ENCODE data around the gene SLAIN1. TPM values are rescaled to one million over a fixed set of nuclear protein-coding genes. Genes with fewer than 3 reads are reported as not detected.

The SLAIN1 gene
- total RNA-seq, 1 experiment from 2014 or later: 3.5 TPM

DNA sequence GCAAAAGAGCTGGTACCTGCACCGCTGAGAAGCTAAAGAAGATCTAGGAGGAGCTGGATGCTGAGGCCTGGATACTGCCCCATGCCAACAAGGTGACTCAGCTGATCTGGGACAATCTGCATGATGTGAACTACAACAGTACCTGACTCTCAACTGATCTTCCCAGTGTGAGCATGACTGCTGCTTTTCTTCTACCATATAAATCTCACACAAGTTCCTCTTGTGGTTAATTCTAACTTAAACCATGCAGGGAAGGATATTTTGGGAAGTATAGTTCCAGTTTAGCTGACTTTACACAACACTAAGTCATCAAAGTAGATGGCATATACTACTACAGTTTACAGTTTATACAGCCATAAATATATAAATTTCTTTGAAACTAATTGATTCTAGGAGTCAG is 91.9 kb downstream of the SLAIN1 start:
- Mint-ChIP-seq H3K27me3 (ENCODE audit: insufficient read depth, unreplicated experiment) (peaks cover 5% of the 10 kb centered on the region), H3K9me3 (ENCODE audit: unreplicated experiment) (no peaks in the 10 kb centered on the region), H3K36me3 (ENCODE audit: insufficient read depth, unreplicated experiment) (no peaks in the 10 kb centered on the region), H3K4me3 (ENCODE audit: unreplicated experiment) (no peak overlapping the region), H3K27ac (ENCODE audit: unreplicated experiment) (no peak overlapping the region), H3K4me1 (ENCODE audit: low read depth, unreplicated experiment) (no peaks in the 10 kb centered on the region)
- H3K27me3 ChIP-seq (replicated peaks; ENCODE audit: control insufficient read depth, insufficient read depth, low read length): no peaks in the 10 kb centered on the region
- no peak for DNase-seq
- intact Hi-C loops (cut with micrococcal nuclease; ENCODE audit: unreplicated experiment): no loop called here
- ChIA-PET CTCF (no interaction called here), POLR2A (no interaction called here)
- no peak overlapping the region for H3K4me3 ChIP-seq (ENCODE audit: low read depth, low read length)
- H3K4me1 ChIP-seq: no peaks in the 10 kb centered on the region
- H3K36me3 ChIP-seq (ENCODE audit: control insufficient read depth, insufficient read depth, low read length): no peaks in the 10 kb centered on the region
- no TSS peak for BruUV-seq (replicated peaks)
- H3K9me3 ChIP-seq: peaks cover 24% of the 10 kb centered on the region
- TF ChIP-seq, protein P1, sequence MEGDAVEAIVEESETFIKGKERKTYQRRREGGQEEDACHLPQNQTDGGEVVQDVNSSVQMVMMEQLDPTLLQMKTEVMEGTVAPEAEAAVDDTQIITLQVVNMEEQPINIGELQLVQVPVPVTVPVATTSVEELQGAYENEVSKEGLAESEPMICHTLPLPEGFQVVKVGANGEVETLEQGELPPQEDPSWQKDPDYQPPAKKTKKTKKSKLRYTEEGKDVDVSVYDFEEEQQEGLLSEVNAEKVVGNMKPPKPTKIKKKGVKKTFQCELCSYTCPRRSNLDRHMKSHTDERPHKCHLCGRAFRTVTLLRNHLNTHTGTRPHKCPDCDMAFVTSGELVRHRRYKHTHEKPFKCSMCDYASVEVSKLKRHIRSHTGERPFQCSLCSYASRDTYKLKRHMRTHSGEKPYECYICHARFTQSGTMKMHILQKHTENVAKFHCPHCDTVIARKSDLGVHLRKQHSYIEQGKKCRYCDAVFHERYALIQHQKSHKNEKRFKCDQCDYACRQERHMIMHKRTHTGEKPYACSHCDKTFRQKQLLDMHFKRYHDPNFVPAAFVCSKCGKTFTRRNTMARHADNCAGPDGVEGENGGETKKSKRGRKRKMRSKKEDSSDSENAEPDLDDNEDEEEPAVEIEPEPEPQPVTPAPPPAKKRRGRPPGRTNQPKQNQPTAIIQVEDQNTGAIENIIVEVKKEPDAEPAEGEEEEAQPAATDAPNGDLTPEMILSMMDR (IDR thresholded peaks at IDR 0.05; ENCODE audit: insufficient read depth in 1 of 2, low read depth in 1 of 2, low read length in 1 of 2, severe bottlenecking in 1 of 2, unreplicated experiment in 1 of 2): no peak

DNA sequence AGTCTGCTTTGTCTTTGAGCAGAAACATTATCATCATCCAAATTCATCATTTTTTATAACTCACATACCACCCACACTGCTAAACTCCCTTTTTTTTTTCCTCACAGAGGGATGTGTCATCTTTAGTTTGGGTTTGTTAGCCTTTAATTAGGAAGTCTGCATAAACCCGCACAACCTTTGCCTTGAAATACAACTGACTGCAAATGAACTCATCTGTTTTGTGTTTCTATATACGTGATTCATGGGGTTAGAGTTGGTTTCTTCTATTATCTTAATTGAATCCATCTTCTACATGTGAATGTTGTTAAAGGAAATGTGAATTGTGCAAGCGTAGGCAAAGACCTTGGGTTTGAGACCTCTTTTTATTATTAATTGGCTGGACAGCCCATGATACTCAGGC is 102.7 kb downstream of the SLAIN1 start:
- Mint-ChIP-seq H3K36me3 (ENCODE audit: insufficient read depth, unreplicated experiment) (no peaks in the 10 kb centered on the region), H3K27ac (ENCODE audit: unreplicated experiment) (no peak overlapping the region), H3K9me3 (ENCODE audit: unreplicated experiment) (peaks cover 7% of the 10 kb centered on the region), H3K27me3 (ENCODE audit: insufficient read depth, unreplicated experiment) (peaks cover 22% of the 10 kb centered on the region), H3K4me1 (ENCODE audit: low read depth, unreplicated experiment) (no peaks in the 10 kb centered on the region), H3K4me3 (ENCODE audit: unreplicated experiment) (no peak overlapping the region)
- TF ChIP-seq, protein P1 (IDR thresholded peaks at IDR 0.05; ENCODE audit: insufficient read depth in 1 of 2, low read depth in 1 of 2, low read length in 1 of 2, severe bottlenecking in 1 of 2, unreplicated experiment in 1 of 2): no peak
- ChIA-PET POLR2A (no interaction called here), CTCF (no interaction called here)
- no TSS peak for BruUV-seq (replicated peaks)
- no peaks in the 10 kb centered on the region for H3K4me1 ChIP-seq
- no peaks in the 10 kb centered on the region for H3K9me3 ChIP-seq
- H3K27me3 ChIP-seq (replicated peaks; ENCODE audit: control insufficient read depth, insufficient read depth, low read length): no peaks in the 10 kb centered on the region
- H3K4me3 ChIP-seq (ENCODE audit: low read depth, low read length): no peak overlapping the region
- no peak for DNase-seq
- intact Hi-C loops (cut with micrococcal nuclease; ENCODE audit: unreplicated experiment): no loop called here
- no peaks in the 10 kb centered on the region for H3K36me3 ChIP-seq (ENCODE audit: control insufficient read depth, insufficient read depth, low read length)

DNA sequence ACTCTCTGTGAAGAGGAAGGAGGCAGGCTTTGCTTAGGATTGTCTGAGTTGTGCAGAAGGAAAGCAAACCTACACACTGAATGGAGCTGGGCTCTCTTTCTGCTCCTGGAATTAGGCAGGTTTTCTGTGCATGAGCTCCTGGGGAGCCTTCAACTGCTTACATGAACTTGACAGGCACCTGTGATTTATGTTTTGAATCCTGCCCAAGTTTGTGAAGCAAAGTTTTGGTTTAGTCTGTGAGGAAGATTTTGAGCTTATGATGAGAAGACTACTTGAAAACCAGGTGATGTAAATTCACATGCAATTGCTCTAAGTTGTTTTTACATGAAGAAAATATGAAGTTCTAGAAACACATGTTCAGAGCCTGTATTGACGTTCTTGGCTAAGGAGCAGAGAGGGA is 109.0 kb downstream of the SLAIN1 start:
- Histone ChIP-seq H3K9me3 (no peaks in the 10 kb centered on the region), H3K4me3 (ENCODE audit: low read depth, low read length) (no peak overlapping the region), H3K36me3 (ENCODE audit: control insufficient read depth, insufficient read depth, low read length) (no peaks in the 10 kb centered on the region), H3K4me1 (peaks cover 10% of the 10 kb centered on the region), H3K27me3 (replicated peaks; ENCODE audit: control insufficient read depth, insufficient read depth, low read length) (no peaks in the 10 kb centered on the region)
- peaks cover 16% of the 10 kb centered on the region for H3K27me3 Mint-ChIP-seq (ENCODE audit: insufficient read depth, unreplicated experiment)
- no TSS peak for BruUV-seq (replicated peaks)
- ChIA-PET POLR2A (no interaction called here), CTCF (no interaction called here)
- no peak overlapping the region for H3K4me3 Mint-ChIP-seq (ENCODE audit: unreplicated experiment)
- no peaks in the 10 kb centered on the region for H3K36me3 Mint-ChIP-seq (ENCODE audit: insufficient read depth, unreplicated experiment)
- peaks cover 7% of the 10 kb centered on the region for H3K9me3 Mint-ChIP-seq (ENCODE audit: unreplicated experiment)
- H3K4me1 Mint-ChIP-seq (ENCODE audit: low read depth, unreplicated experiment): no peaks in the 10 kb centered on the region
- TF ChIP-seq, protein P1 (IDR thresholded peaks at IDR 0.05; ENCODE audit: insufficient read depth in 1 of 2, low read depth in 1 of 2, low read length in 1 of 2, severe bottlenecking in 1 of 2, unreplicated experiment in 1 of 2): no peak
- H3K27ac Mint-ChIP-seq (ENCODE audit: unreplicated experiment): no peak overlapping the region
- no peak for DNase-seq
- intact Hi-C loops (cut with micrococcal nuclease; ENCODE audit: unreplicated experiment): no loop called here

All from Caco-2 (cell line).